GM18507 (cell line): Measurements from ENCODE around the gene POU2F2.

ENCODE experiments used
- DNase-seq: peaks from one replicate; pipeline ENCODE4 v3.0.0; 2011; ENCODE audit warnings: low read depth; ENCODE audit not compliant: insufficient read length; ENCODE audit errors: extremely low spot score
- FAIRE-seq: peaks from 2 replicates; lab custom pipeline; 2011; peaks lifted over from hg19 to GRCh38; lab: Jason Lieb, UNC

Gene POU2F2

GRCh38 chr19:42156571-42156970 lies 24.3 kb upstream of the POU2F2 start:
- FAIRE-seq (no peak), DNase-seq (no peak)

GRCh38 chr19:42155796-42156195 lies 23.6 kb upstream of the POU2F2 start:
- FAIRE-seq = no peak
- DNase-seq = no peak

GRCh38 chr19:42154471-42155323 lies 22.5 kb upstream of the POU2F2 start:
- FAIRE-seq (no peak), DNase-seq (no peak)

- DNase-seq (no peak), FAIRE-seq (no peak)
Observed at GRCh38 chr19:42153672-42154433, 21.6 kb upstream of the POU2F2 start.

GRCh38 chr19:42152910-42153671 lies 20.8 kb upstream of the POU2F2 start:
- FAIRE-seq (no peak), DNase-seq (no peak)

- FAIRE-seq = no peak
- no peak for DNase-seq
Observed at GRCh38 chr19:42151782-42152684, 19.8 kb upstream of the POU2F2 start.

- FAIRE-seq (no peak), DNase-seq (no peak)
Observed at GRCh38 chr19:42150911-42151361, 18.7 kb upstream of the POU2F2 start.

GRCh38 chr19:42150364-42150763 lies 18.1 kb upstream of the POU2F2 start:
- FAIRE-seq (no peak), DNase-seq (no peak)

- DNase-seq (no peak), FAIRE-seq (no peak)
Observed at GRCh38 chr19:42149447-42150202, 17.4 kb upstream of the POU2F2 start.

- DNase-seq (no peak), FAIRE-seq (no peak)
Observed at GRCh38 chr19:42148266-42148665, 16.0 kb upstream of the POU2F2 start.

GRCh38 chr19:42143341-42144234 lies 11.3 kb upstream of the POU2F2 start:
- FAIRE-seq (no peak), DNase-seq (no peak)

- no peak for DNase-seq
- no peak for FAIRE-seq
Observed at GRCh38 chr19:42140125-42140754, 8.0 kb upstream of the POU2F2 start.

- FAIRE-seq (no peak), DNase-seq (no peak)
Observed at GRCh38 chr19:42134535-42135070, 2.4 kb upstream of the POU2F2 start.

- FAIRE-seq = peak; percentile 92
- peak; percentile 75 for DNase-seq
Observed at GRCh38 chr19:42132851-42133528, 744 bp upstream of the POU2F2 start.

- peak; percentile 63 for FAIRE-seq
Observed at GRCh38 chr19:42131149-42132029, 857 bp downstream of the POU2F2 start.

More at GRCh38 chr19:42131149-42132029, 857 bp downstream of the POU2F2 start:
- no peak for DNase-seq
